Measurements from ENCODE around the gene LY6G6F. TPM values are rescaled to one million over a fixed set of nuclear protein-coding genes. Genes with fewer than 3 reads are reported as not detected.

LY6G6F gene
- total and polyA plus RNA-seq, 2 experiments from 2014 or later: not detected

- H3K36me3 ChIP-seq: no peaks in the 10 kb centered on the region
- TF ChIP-seq, protein P1, sequence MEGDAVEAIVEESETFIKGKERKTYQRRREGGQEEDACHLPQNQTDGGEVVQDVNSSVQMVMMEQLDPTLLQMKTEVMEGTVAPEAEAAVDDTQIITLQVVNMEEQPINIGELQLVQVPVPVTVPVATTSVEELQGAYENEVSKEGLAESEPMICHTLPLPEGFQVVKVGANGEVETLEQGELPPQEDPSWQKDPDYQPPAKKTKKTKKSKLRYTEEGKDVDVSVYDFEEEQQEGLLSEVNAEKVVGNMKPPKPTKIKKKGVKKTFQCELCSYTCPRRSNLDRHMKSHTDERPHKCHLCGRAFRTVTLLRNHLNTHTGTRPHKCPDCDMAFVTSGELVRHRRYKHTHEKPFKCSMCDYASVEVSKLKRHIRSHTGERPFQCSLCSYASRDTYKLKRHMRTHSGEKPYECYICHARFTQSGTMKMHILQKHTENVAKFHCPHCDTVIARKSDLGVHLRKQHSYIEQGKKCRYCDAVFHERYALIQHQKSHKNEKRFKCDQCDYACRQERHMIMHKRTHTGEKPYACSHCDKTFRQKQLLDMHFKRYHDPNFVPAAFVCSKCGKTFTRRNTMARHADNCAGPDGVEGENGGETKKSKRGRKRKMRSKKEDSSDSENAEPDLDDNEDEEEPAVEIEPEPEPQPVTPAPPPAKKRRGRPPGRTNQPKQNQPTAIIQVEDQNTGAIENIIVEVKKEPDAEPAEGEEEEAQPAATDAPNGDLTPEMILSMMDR (IDR thresholded peaks at IDR 0.05; ENCODE audit: low read depth, low read length): no peak
- peaks cover 11% of the 10 kb centered on the region for H3K4me1 ChIP-seq (ENCODE audit: low read depth)
- no peak for DNase-seq (ENCODE audit: low read depth in 1 of 2, low spot score in 1 of 2)
- H3K27me3 ChIP-seq: no peaks in the 10 kb centered on the region
- no peaks in the 10 kb centered on the region for H3K9me3 ChIP-seq (ENCODE audit: low read depth)
- no peak within 1 kb of the TSS for H3K4me3 ChIP-seq
- H3K27ac ChIP-seq: no peak within 1 kb of the TSS
These were observed 8.6 kb downstream of the LY6G6F start, which contains the start of gene LY6G6D for GRCh38 chr6:31715022-31715958. Gene LY6G6D, plus strand, starts transcription at chr6:31715348. Its CDS starts 8 bp downstream, at chr6:31715356.

DNA sequence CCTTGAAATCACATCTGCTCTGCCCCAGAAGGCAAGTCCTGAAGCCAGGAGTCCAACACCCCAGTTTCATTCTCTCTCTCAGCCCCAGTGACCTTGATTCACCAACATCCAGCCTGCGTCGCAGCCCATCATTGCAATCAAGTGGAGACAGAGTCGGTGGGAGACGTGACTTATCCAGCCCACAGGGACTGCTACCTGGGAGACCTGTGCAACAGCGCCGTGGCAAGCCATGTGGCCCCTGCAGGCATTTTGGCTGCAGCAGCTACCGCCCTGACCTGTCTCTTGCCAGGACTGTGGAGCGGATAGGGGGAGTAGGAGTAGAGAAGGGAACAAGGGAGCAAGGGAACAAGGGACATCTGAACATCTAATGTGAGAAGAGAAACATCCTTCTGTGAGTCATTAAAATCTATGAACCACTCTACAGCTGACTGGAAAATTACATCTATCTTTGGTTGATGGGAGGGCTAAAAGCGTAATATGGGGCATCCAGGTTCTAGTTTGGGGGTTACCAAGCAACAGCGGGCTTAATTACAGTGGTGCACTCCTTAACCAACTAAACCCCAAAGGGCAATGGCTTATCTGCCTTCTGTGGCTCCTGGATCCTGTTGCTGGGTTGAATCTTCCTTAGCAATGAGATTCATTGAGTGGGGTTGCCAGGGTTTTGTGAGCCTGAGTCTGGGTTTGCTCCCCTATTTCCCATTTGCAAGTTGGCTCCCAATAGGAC is 11.0 kb downstream of the LY6G6F start:
- DNase-seq (ENCODE audit: low read depth in 1 of 2, low spot score in 1 of 2): peak in 1 of 2 donors; percentile 25

GRCh38 chr6:31718265-31718664 is 11.6 kb downstream of the LY6G6F start:
- Histone ChIP-seq H3K4me3 (no peak overlapping the region), H3K36me3 (no peaks in the 10 kb centered on the region), H3K4me1 (ENCODE audit: low read depth) (peaks cover 11% of the 10 kb centered on the region), H3K27me3 (no peaks in the 10 kb centered on the region), H3K27ac (no peak overlapping the region), H3K9me3 (ENCODE audit: low read depth) (no peaks in the 10 kb centered on the region)
- DNase-seq (ENCODE audit: low read depth in 1 of 2, low spot score in 1 of 2): no peak
- TF ChIP-seq, protein P1 (IDR thresholded peaks at IDR 0.05; ENCODE audit: low read depth, low read length): no peak

More for the DNA sequence above, 11.0 kb downstream of the LY6G6F start:
- no peaks in the 10 kb centered on the region for H3K27me3 ChIP-seq
- peaks cover 11% of the 10 kb centered on the region for H3K4me1 ChIP-seq (ENCODE audit: low read depth)
- H3K27ac ChIP-seq: no peak overlapping the region
- H3K4me3 ChIP-seq: no peak overlapping the region
- no peaks in the 10 kb centered on the region for H3K9me3 ChIP-seq (ENCODE audit: low read depth)
- TF ChIP-seq, protein P1 (IDR thresholded peaks at IDR 0.05; ENCODE audit: low read depth, low read length): no peak
- H3K36me3 ChIP-seq: no peaks in the 10 kb centered on the region

DNA sequence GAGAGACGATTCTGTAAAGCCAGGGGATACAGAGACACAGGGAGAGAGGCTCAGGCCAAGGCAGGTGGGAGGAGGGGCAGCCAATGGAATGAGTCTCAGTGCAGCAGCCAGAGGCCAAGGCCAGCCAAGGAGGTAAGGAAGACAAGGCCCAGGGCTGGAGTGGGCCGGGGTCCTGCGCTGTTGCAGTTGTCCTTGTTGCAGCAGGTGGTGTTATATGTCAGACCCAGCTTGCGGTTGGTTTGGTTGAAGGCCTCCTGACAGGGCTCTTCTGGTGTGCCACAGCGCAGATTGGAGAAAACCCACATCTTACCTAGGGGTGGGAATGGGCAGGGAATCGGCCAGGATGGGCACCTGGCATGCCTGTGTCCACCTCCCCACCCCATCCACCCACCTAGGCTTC is 12.3 kb downstream of the LY6G6F start:
- Histone ChIP-seq H3K27ac (no peak overlapping the region), H3K4me3 (no peak overlapping the region), H3K4me1 (ENCODE audit: low read depth) (peaks cover 6% of the 10 kb centered on the region), H3K27me3 (no peaks in the 10 kb centered on the region), H3K9me3 (ENCODE audit: low read depth) (no peaks in the 10 kb centered on the region), H3K36me3 (no peaks in the 10 kb centered on the region)
- DNase-seq (ENCODE audit: low read depth in 1 of 2, low spot score in 1 of 2): no peak
- TF ChIP-seq, protein P1 (IDR thresholded peaks at IDR 0.05; ENCODE audit: low read depth, low read length): no peak

DNA sequence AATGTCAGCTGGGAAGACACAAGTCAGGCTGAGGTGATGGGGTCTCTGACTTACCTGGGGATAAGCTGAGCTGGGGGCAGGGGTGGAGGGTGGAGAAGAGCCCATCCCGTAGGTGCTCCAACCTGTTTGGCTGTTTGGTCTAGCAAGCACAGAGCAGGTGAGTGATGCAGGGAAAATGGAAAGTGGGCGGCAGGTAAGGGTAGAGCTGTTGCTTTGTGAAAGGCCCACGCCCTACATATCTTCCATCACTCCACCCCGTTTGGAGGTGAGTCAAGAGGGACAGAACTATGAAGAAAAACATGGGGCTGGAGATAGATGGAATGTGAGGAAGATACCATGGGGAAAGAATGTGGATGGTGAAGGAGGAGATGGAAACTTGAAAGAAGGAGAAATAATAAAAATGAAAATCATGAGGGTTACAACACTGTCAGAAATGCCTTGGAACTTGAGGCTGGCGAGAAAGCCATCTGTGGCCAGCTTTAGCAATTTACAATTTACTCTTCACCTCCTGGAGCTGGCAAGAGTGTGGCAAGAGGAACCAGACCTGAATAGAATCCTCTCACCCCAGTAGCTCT is 13.6 kb downstream of the LY6G6F start:
- H3K36me3 ChIP-seq: no peaks in the 10 kb centered on the region
- H3K4me3 ChIP-seq: no peak overlapping the region
- TF ChIP-seq, protein P1 (IDR thresholded peaks at IDR 0.05; ENCODE audit: low read depth, low read length): no peak
- H3K9me3 ChIP-seq (ENCODE audit: low read depth): no peaks in the 10 kb centered on the region
- H3K27me3 ChIP-seq: no peaks in the 10 kb centered on the region
- H3K4me1 ChIP-seq (ENCODE audit: low read depth): no peaks in the 10 kb centered on the region
- no peak for DNase-seq (ENCODE audit: low read depth in 1 of 2, low spot score in 1 of 2)
- H3K27ac ChIP-seq: no peak overlapping the region

All from cardiac muscle cell (in vitro differentiated cells and primary cell).